Tibial nerve (tissue), 4 donors: ENCODE measurements around the gene PTH1R. TPM values are rescaled to one million over a fixed set of nuclear protein-coding genes. Genes with fewer than 3 reads are reported as not detected.
"Not testable (repeated sequence)": the region's sequence is repeated elsewhere in the genome, so short reads cannot be mapped to it uniquely, and the experiment has no call there.

Experiments used
- DNase-seq, 2 donors: peaks; one replicate each; pipeline ENCODE4 v3.0.0-alpha.2; 2019; ENCODE audit warnings: low spot score in 2 of 2
- H3K27ac ChIP-seq, 4 donors: fragments of 200-600 bp; sonication (generic) in 3 of 4; one replicate each; pipeline ENCODE4 v1.5.1; 2017 to 2019; ENCODE audit warnings: mild to moderate bottlenecking in 1 of 4
- H3K27me3 ChIP-seq, 2 donors: fragments of 200-600 bp; sonication (generic) in 1 of 2; one replicate each; pipeline versions ENCODE4 v1.5.1 to v1.6.0; 2017 to 2019
- H3K36me3 ChIP-seq, 3 donors: fragments of 200-600 bp; sonication (generic); one replicate each; pipeline ENCODE4 v1.5.1; 2018 to 2019
- H3K4me1 ChIP-seq, 4 donors: fragments of 200-600 bp; sonication (generic) in 3 of 4; one replicate each; pipeline ENCODE4 v1.5.1; 2017 to 2019
- H3K4me3 ChIP-seq, 4 donors: fragments of 200-600 bp; sonication (generic) in 3 of 4; one replicate each; pipeline ENCODE4 v1.5.1; 2017 to 2019; ENCODE audit warnings: mild to moderate bottlenecking in 1 of 4, moderate library complexity in 1 of 4
- H3K9me3 ChIP-seq, 4 donors: fragments of 200-600 bp; sonication (generic) in 3 of 4; one replicate each; pipeline ENCODE4 v1.5.1; 2017 to 2019
- EP300 ChIP-seq, 2 donors: sonication (generic); formaldehyde crosslinking; IDR thresholded peaks; one replicate each; pipeline ENCODE4 v1.6.1; 2017; ENCODE audit warnings: antibody characterized with exemption in 2 of 2, mild to moderate bottlenecking in 1 of 2
- POLR2A ChIP-seq, 2 donors: fragments of 450-650 bp; IDR thresholded peaks; one replicate each; pipeline ENCODE4 v1.6.1; 2017; ENCODE audit warnings: antibody characterized with exemption in 2 of 2, mild to moderate bottlenecking in 2 of 2, moderate library complexity in 2 of 2
- WGBS, 2 donors: methylation state at CpG; one replicate each; pipeline ENCODE4 v1.1.5; 2018; 5-methylcytosine and 5-hydroxymethylcytosine counted together
- total RNA-seq, 4 donors: library from RNA; depleted of rRNA; stranded (reverse); fragments of >200 nt; gene quantifications; one replicate each; pipeline ENCODE4 v1.1.0, GENCODE V29; 2016
- TF ChIP-seq, protein P1 (sequence below), 5 experiments: fragments of 200-600 bp in 3 of 5; fragments of 450-650 bp in 2 of 5; sonication (generic) in 3 of 5; IDR thresholded peaks; one replicate each; pipeline ENCODE4 v1.5.1; 2016 to 2019; ENCODE audit warnings: antibody characterized with exemption in 5 of 5, mild to moderate bottlenecking in 3 of 5, moderate library complexity in 2 of 5

Gene PTH1R
- total RNA-seq, 4 donors from 2014 or later = 8.1 to 14.3 (median 13.6) TPM

DNA sequence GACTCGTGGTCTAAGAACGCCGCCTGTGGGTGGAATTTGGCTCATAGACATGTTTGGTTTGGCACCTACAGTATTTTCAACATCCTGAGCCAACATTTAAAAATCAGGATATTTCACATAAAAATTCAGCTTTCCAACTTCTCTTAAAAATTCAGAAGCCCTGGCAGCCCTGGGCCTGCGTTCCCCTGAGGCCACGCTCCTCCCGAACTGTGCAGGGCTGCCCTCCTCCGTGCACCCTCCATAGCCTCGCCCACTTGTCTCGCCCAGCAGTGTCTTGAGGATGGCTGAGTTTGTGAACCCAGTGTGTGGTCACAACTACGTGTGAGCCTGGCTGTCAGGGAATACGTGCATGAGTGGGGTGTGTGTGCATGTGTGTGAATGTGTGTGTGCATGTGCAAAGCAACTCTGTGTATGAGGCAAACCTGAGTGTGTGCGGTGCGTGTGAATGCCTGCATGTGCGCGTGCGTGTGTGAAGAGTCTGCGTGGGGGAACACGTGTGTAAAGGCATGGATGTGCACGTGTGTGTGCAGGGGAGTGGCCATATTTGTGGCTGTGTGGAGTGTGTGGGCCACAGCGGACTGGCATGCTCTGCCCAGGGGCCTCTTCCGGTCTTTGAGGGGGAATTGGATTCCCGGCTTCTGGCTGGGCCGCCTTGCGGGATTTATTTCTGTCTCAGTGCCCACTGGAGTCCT lies 30.9 kb downstream of the PTH1R start:
- Histone ChIP-seq H3K4me1 (peaks cover 2 to 25% (median 20%) of the 10 kb centered on the region in 4 donors), H3K36me3 (no peaks in the 10 kb centered on the region), H3K27ac (peak overlapping the region in 1 of 4 donors; percentile 38), H3K4me3 (no peak overlapping the region), H3K9me3 (no peaks in the 10 kb centered on the region), H3K27me3 (no peaks in the 10 kb centered on the region)
- DNase-seq = peak; percentile 41 to 63
- TF ChIP-seq POLR2A (IDR thresholded peaks at IDR 0.05) = no peak
- TF ChIP-seq EP300 (IDR thresholded peaks at IDR 0.05) = no peak
- TF ChIP-seq, protein P1, sequence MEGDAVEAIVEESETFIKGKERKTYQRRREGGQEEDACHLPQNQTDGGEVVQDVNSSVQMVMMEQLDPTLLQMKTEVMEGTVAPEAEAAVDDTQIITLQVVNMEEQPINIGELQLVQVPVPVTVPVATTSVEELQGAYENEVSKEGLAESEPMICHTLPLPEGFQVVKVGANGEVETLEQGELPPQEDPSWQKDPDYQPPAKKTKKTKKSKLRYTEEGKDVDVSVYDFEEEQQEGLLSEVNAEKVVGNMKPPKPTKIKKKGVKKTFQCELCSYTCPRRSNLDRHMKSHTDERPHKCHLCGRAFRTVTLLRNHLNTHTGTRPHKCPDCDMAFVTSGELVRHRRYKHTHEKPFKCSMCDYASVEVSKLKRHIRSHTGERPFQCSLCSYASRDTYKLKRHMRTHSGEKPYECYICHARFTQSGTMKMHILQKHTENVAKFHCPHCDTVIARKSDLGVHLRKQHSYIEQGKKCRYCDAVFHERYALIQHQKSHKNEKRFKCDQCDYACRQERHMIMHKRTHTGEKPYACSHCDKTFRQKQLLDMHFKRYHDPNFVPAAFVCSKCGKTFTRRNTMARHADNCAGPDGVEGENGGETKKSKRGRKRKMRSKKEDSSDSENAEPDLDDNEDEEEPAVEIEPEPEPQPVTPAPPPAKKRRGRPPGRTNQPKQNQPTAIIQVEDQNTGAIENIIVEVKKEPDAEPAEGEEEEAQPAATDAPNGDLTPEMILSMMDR (IDR thresholded peaks at IDR 0.05) = peak in 2 of 5 experiments; percentile 26 to 60
- WGBS, 2 donors = 34 to 47% methylated on average over 24 of the region's 24 CpGs

DNA sequence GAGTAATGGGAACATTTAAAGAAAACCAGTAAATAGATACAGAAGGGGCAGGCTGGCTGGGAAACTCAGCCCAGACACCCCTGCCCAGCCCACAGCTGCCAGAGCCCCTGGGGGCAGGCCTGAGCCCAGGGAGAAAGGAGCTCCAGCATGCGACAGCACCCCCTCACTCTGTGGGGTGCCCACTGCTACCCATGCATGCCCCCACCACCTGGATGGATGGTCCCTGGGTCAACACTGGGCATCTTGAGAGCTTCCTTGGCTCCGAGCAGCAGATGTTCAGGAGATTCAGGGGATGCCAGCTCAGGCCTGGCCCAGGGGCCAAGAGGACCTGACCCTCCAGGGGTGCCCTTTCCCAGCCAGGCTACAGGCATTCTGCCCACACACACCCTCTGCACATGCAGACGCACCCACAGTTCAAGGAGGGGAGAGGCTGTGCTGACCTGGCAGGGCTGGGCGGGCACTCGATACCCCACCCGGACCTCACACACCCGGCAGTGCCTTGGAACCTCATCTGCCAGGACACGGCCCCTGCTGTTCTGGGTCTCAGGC lies 31.5 kb downstream of the PTH1R start:
- no peak for TF ChIP-seq POLR2A (IDR thresholded peaks at IDR 0.05)
- no peak for TF ChIP-seq EP300 (IDR thresholded peaks at IDR 0.05)
- TF ChIP-seq, protein P1 (IDR thresholded peaks at IDR 0.05) = no peak
- no peak overlapping the region for H3K4me3 ChIP-seq

DNA sequence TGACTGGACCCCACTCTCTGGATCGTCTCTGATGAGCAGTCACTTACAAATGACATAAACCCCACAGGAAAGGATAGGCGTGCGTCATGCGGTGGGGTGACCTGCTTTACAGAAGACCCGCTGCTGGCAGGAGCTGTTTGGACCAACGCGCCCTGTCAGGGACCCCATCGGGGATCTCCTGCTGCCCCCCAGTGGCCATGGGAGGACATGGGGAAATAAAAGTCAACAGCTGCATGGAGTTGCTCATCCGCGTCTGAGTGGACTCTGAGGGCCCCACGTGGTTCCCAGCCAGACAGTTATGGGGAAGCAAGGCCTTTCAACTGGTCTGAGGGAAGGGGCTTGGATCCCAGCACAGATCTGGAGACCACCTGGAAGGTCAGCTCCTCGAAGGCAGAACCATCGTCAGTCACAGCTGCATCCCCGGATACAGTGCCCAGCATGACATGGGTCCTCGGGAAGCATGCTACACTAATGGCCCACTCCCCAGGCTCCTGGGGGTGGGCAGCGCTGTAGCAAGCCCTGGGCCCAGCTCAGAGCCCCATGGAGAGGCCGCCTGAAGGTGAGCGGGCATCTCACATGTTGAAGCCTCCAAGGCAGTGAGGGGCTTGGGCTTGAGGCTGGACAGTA lies 32.1 kb downstream of the PTH1R start:
- H3K27ac ChIP-seq = no peak overlapping the region
- peaks cover 2 to 25% (median 20%) of the 10 kb centered on the region in 4 donors for H3K4me1 ChIP-seq
- H3K9me3 ChIP-seq = no peaks in the 10 kb centered on the region
- no peaks in the 10 kb centered on the region for H3K27me3 ChIP-seq
- H3K36me3 ChIP-seq = no peaks in the 10 kb centered on the region
- H3K4me3 ChIP-seq = no peak overlapping the region
- peak; percentile 64 to 83 for DNase-seq
- 18% methylated on average over 16 of the region's 18 CpGs for WGBS, 2 donors
- TF ChIP-seq, protein P1 (IDR thresholded peaks at IDR 0.05) = peak; percentile 83 to 95 (median 88)
- TF ChIP-seq POLR2A (IDR thresholded peaks at IDR 0.05) (no peak), EP300 (IDR thresholded peaks at IDR 0.05) (no peak)

More for the DNA sequence above, 31.5 kb downstream of the PTH1R start:
- Histone ChIP-seq H3K27ac (peak overlapping the region in 1 of 4 donors; percentile 38), H3K4me1 (peaks cover 2 to 25% (median 20%) of the 10 kb centered on the region in 4 donors), H3K27me3 (no peaks in the 10 kb centered on the region), H3K36me3 (no peaks in the 10 kb centered on the region), H3K9me3 (no peaks in the 10 kb centered on the region)
- 33 to 38% methylated on average over 4 to 8 of the region's 8 CpGs for WGBS, 2 donors
- no peak for DNase-seq

DNA sequence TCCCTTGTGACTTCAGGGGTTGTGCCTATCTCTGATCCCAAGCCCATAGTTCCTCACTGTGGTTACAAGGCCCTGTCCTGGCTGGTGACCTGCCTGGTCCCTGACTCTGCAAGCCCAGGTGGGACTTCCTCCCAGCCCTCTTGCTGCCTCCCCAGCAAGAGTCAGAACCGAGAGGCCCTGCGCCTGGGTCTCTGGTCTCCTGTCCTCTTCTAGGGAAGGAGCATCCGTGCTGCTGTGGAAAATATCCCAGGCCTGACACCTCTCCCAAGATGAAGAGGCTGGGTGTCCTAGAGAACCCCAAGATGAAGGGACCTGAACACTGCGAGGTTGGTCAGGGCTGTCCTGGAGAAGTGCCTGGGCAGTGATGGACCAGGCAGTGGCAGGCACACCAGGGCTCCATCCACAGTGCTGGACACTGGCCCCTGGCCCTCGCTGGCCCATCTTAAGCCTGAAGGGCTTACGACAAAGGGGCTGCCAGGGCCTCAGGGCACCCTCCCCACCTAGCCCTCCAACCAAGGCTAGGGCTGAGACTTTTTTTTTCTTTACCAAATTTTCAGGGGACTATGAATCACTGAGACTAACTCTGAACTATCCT lies 32.7 kb downstream of the PTH1R start:
- no peak for DNase-seq
- H3K4me1 ChIP-seq = peaks cover 2 to 25% (median 20%) of the 10 kb centered on the region in 4 donors
- H3K9me3 ChIP-seq = no peaks in the 10 kb centered on the region
- H3K4me3 ChIP-seq = no peak overlapping the region
- no peaks in the 10 kb centered on the region for H3K27me3 ChIP-seq
- H3K27ac ChIP-seq = no peak overlapping the region
- TF ChIP-seq, protein P1 (IDR thresholded peaks at IDR 0.05) = no peak
- no peak for TF ChIP-seq POLR2A (IDR thresholded peaks at IDR 0.05)
- no peak for TF ChIP-seq EP300 (IDR thresholded peaks at IDR 0.05)
- peaks cover 0 to 1% (median 0%) of the 10 kb centered on the region in 3 donors for H3K36me3 ChIP-seq
- WGBS, 2 donors = 72 to 82% methylated on average over 6 of the region's 6 CpGs

DNA sequence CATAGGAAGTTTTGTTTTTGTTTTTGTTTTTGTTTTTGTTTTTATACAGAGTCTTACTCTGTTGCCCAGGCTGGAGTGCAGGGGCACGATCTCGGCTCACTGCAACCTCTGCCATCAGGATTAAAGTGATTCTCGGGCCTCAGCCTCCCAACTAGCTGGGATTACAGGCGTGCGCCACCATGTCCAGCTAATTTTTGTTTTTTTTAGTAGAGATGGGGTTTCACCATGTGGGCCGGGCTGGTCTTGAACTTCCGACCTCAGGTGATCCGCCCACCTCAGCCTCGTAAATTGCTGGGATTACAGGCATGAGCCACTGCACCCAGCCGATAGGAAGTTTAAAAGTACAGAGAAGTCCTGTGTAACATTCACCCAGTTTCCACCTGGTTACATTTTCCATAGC lies 33.4 kb downstream of the PTH1R start:
- H3K4me3 ChIP-seq, H3K36me3 ChIP-seq, H3K27me3 ChIP-seq, H3K27ac ChIP-seq, H3K9me3 ChIP-seq, DNase-seq: not testable (repeated sequence)
- 85 to 90% methylated on average over 10 of the region's 10 CpGs for WGBS, 2 donors
- peaks cover 2 to 25% (median 20%) of the 10 kb centered on the region in 4 donors for H3K4me1 ChIP-seq
